Measurements from ENCODE around the gene GNA12. TPM values are rescaled to one million over a fixed set of nuclear protein-coding genes. Genes with fewer than 3 reads are reported as not detected.

GNA12 gene
- total RNA-seq, 1 experiment from 2014 or later, result 35.5 TPM

DNA sequence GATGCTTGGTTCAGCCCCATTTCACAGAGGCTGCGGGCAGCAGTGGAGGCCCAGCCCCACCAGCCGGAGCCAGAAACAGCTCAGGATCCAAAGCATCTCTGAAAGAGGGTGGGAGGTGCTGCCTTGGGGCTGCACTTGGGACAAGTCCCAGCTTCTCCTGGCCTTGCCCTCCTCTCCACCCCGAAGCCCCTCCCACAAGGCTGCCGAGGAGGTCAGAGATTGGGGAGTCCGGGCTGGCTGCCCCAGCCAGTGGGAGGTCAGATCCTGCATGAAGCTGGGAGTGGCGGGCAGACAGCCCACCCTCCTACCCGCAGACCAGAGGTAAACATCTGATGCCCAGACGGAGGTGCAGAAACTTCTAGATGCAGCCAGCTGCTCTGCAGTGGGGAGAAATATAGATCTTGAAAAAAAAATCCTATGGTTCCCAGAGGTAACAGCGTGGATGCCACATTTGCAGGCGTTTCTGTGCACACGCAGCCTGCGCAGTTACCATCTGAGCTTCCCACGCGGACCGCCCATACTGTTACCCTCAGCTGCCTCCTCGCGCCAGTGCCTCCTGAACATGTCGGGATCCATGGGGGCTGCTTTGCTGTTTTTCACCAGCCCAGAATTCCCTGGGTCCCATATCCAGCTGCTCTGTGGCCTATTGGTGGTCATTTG, 36.9 kb upstream of the GNA12 start:
- Histone ChIP-seq H3K27ac (ENCODE audit: low read depth, low read length, poor library complexity, severe bottlenecking) (no peak overlapping the region), H3K4me1 (ENCODE audit: insufficient read depth, low read length, poor library complexity, severe bottlenecking) (peaks cover 10% of the 10 kb centered on the region), H3K9me3 (ENCODE audit: low read depth, low read length, poor library complexity, severe bottlenecking) (no peaks in the 10 kb centered on the region), H3K36me3 (ENCODE audit: insufficient read depth, low read length, poor library complexity, severe bottlenecking) (no peaks in the 10 kb centered on the region), H3K27me3 (replicated peaks; ENCODE audit: insufficient read depth, low read depth, low read length, poor library complexity) (no peaks in the 10 kb centered on the region), H3K4me3 (ENCODE audit: low read depth, low read length, poor library complexity, severe bottlenecking) (no peak overlapping the region)
- ChIA-PET CTCF (no interaction called here), POLR2A (ENCODE audit: low non-redundant PET) (no interaction called here)
- no peak for DNase-seq (ENCODE audit: low spot score)
- intact Hi-C loops (cut with micrococcal nuclease; ENCODE audit: unreplicated experiment), result loop anchor here (5.0 kb wide), 1 partner anchor 276 kb away; no protein-coding TSS in a partner anchor
- BruUV-seq (replicated peaks), result no TSS peak
- TF ChIP-seq, protein P1, sequence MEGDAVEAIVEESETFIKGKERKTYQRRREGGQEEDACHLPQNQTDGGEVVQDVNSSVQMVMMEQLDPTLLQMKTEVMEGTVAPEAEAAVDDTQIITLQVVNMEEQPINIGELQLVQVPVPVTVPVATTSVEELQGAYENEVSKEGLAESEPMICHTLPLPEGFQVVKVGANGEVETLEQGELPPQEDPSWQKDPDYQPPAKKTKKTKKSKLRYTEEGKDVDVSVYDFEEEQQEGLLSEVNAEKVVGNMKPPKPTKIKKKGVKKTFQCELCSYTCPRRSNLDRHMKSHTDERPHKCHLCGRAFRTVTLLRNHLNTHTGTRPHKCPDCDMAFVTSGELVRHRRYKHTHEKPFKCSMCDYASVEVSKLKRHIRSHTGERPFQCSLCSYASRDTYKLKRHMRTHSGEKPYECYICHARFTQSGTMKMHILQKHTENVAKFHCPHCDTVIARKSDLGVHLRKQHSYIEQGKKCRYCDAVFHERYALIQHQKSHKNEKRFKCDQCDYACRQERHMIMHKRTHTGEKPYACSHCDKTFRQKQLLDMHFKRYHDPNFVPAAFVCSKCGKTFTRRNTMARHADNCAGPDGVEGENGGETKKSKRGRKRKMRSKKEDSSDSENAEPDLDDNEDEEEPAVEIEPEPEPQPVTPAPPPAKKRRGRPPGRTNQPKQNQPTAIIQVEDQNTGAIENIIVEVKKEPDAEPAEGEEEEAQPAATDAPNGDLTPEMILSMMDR (conservative IDR thresholded peaks at IDR 0.05; ENCODE audit: low read depth, low read length), result no peak
- TF ChIP-seq EZH2 (IDR thresholded peaks at IDR 0.05; ENCODE audit: borderline replicate concordance, low read depth, low read length, poor library complexity, severe bottlenecking), result no peak

GRCh38 chr7:2880051-2880450, 35.9 kb upstream of the GNA12 start:
- H3K27me3 ChIP-seq (replicated peaks; ENCODE audit: insufficient read depth, low read depth, low read length, poor library complexity), result no peaks in the 10 kb centered on the region
- H3K4me3 ChIP-seq (ENCODE audit: low read depth, low read length, poor library complexity, severe bottlenecking), result no peak overlapping the region
- ChIA-PET POLR2A (ENCODE audit: low non-redundant PET) (no interaction called here), CTCF (no interaction called here)
- no TSS peak for BruUV-seq (replicated peaks)
- no peaks in the 10 kb centered on the region for H3K36me3 ChIP-seq (ENCODE audit: insufficient read depth, low read length, poor library complexity, severe bottlenecking)
- H3K9me3 ChIP-seq (ENCODE audit: low read depth, low read length, poor library complexity, severe bottlenecking), result no peaks in the 10 kb centered on the region
- peaks cover 10% of the 10 kb centered on the region for H3K4me1 ChIP-seq (ENCODE audit: insufficient read depth, low read length, poor library complexity, severe bottlenecking)
- no peak overlapping the region for H3K27ac ChIP-seq (ENCODE audit: low read depth, low read length, poor library complexity, severe bottlenecking)
- DNase-seq (ENCODE audit: low spot score), result no peak
- intact Hi-C loops (cut with micrococcal nuclease; ENCODE audit: unreplicated experiment), result loop anchor here (5.0 kb wide), 1 partner anchor 277 kb away; no protein-coding TSS in a partner anchor
- no peak for TF ChIP-seq EZH2 (IDR thresholded peaks at IDR 0.05; ENCODE audit: borderline replicate concordance, low read depth, low read length, poor library complexity, severe bottlenecking)

DNA sequence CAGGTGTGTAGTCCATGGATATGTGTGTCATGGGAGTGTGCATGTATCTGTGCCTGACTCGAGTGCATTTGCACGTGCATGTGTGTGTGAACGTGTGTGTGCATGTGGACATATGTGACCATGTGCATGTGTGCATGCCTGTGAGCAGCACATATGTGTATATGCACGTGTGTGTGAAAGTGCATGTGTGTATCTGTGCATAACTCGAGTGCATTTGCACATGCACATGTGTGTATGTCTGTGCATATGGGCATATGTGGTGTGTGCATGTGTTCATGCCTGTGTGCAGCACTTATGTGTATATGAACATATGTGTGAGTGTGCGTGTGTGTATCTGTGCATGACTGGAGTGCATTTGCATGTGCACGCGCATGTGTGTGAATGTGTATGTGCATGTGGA, 35.2 kb upstream of the GNA12 start:
- no peaks in the 10 kb centered on the region for H3K27me3 ChIP-seq (replicated peaks; ENCODE audit: insufficient read depth, low read depth, low read length, poor library complexity)
- DNase-seq (ENCODE audit: low spot score), result no peak
- ChIA-PET POLR2A (ENCODE audit: low non-redundant PET) (no interaction called here), CTCF (no interaction called here)
- no peaks in the 10 kb centered on the region for H3K9me3 ChIP-seq (ENCODE audit: low read depth, low read length, poor library complexity, severe bottlenecking)
- no peak for TF ChIP-seq EZH2 (IDR thresholded peaks at IDR 0.05; ENCODE audit: borderline replicate concordance, low read depth, low read length, poor library complexity, severe bottlenecking)
- TF ChIP-seq, protein P1 (conservative IDR thresholded peaks at IDR 0.05; ENCODE audit: low read depth, low read length), result no peak
- peaks cover 10% of the 10 kb centered on the region for H3K4me1 ChIP-seq (ENCODE audit: insufficient read depth, low read length, poor library complexity, severe bottlenecking)
- no peaks in the 10 kb centered on the region for H3K36me3 ChIP-seq (ENCODE audit: insufficient read depth, low read length, poor library complexity, severe bottlenecking)
- no TSS peak for BruUV-seq (replicated peaks)
- no peak overlapping the region for H3K27ac ChIP-seq (ENCODE audit: low read depth, low read length, poor library complexity, severe bottlenecking)
- intact Hi-C loops (cut with micrococcal nuclease; ENCODE audit: unreplicated experiment), result no loop called here
- H3K4me3 ChIP-seq (ENCODE audit: low read depth, low read length, poor library complexity, severe bottlenecking), result no peak overlapping the region

DNA sequence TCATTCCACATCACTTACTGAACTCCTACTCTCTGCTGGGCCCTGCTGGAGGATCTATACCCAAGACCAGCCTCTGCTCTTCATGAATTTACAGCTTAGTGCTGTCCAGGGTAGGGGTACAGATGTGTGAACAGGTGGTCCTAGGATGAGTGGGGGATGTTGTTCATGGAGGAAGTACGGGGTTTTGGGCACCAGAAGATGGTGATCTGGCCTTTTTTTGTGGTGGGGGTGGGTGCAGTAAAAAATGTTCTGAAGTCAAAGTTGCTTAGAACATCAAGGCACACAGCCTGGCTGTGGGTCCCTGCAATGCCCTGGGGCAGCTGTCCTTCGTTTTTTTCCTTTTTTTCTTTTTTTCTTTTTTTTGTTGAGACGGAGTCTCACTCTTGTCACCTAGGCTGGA, 34.2 kb upstream of the GNA12 start:
- no peak for TF ChIP-seq EZH2 (IDR thresholded peaks at IDR 0.05; ENCODE audit: borderline replicate concordance, low read depth, low read length, poor library complexity, severe bottlenecking)
- Histone ChIP-seq H3K4me1 (ENCODE audit: insufficient read depth, low read length, poor library complexity, severe bottlenecking) (peaks cover 14% of the 10 kb centered on the region), H3K4me3 (ENCODE audit: low read depth, low read length, poor library complexity, severe bottlenecking) (no peak overlapping the region), H3K9me3 (ENCODE audit: low read depth, low read length, poor library complexity, severe bottlenecking) (no peaks in the 10 kb centered on the region), H3K27me3 (replicated peaks; ENCODE audit: insufficient read depth, low read depth, low read length, poor library complexity) (no peaks in the 10 kb centered on the region), H3K27ac (ENCODE audit: low read depth, low read length, poor library complexity, severe bottlenecking) (no peak overlapping the region), H3K36me3 (ENCODE audit: insufficient read depth, low read length, poor library complexity, severe bottlenecking) (no peaks in the 10 kb centered on the region)
- POLR2A ChIA-PET (ENCODE audit: low non-redundant PET), result no interaction called here
- no peak for DNase-seq (ENCODE audit: low spot score)
- intact Hi-C loops (cut with micrococcal nuclease; ENCODE audit: unreplicated experiment), result no loop called here
- CTCF ChIA-PET, result no interaction called here
- no TSS peak for BruUV-seq (replicated peaks)

All from A673 (cell line).